Subcutaneous adipose tissue (tissue), 4 donors: ENCODE data around the gene RTN4. TPM values are rescaled to one million over a fixed set of nuclear protein-coding genes. Genes with fewer than 3 reads are reported as not detected.

ENCODE experiments used
- CTCF ChIP-seq: fragments of 450-650 bp; IDR thresholded peaks from one replicate; pipeline ENCODE4 v1.5.1; 2016; ENCODE audit warnings: low read depth, mild to moderate bottlenecking, control low read depth, antibody characterized with exemption, moderate library complexity
- total RNA-seq, 4 donors: library from RNA; depleted of rRNA; stranded (reverse); fragments of >200 nt; gene quantifications; one replicate each; pipeline ENCODE4 v1.1.0, GENCODE V29; 2016

Gene RTN4
- total RNA-seq, 4 donors from 2014 or later, result 347 to 464 (median 405) TPM

DNA sequence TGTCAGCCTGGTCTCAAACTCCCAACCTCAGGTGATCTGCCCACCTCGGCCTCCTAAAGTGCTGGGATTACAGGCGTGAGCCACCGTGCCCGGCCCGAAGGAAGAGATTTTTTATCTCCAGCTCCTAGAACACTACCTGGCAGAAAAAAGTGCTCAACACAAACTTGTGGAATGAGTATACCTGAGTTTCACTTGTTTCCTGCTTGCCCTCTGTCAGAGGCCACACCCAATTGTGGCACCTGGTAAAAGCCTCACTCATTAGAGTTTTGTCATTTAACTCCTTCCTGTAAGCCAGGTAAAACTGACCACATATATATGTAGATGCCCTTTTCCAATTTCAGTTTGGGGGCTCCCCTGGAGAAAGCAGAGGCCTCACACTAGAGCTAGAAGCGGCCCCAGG, 42.2 kb upstream of the RTN4 start:
- no peak for TF ChIP-seq CTCF

GRCh38 chr2:55090702-55091101, 40.5 kb upstream of the RTN4 start:
- no peak for TF ChIP-seq CTCF

DNA sequence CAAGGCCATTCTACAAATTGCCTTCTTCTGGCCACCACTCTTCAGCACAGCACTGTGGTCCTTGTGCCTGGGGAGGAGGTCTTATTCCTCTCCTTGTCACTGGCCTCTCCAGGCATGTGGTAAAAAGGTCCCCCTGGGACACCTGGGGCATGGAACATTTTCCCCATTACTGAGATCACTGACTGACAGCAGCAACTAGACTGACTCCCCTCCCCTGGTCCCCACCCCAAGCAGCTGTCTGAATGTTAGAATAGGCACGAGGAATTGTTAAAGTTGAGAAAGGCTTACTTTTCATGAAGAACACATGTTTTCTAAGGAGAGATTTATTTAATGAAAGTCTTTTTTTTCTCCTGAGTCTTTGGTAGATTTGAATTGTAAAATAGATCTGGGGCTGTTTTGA, 39.5 kb upstream of the RTN4 start:
- no peak for TF ChIP-seq CTCF

GRCh38 chr2:55088400-55088799, 38.1 kb upstream of the RTN4 start:
- TF ChIP-seq CTCF, result no peak

GRCh38 chr2:55087936-55088335, 37.7 kb upstream of the RTN4 start:
- no peak for TF ChIP-seq CTCF

DNA sequence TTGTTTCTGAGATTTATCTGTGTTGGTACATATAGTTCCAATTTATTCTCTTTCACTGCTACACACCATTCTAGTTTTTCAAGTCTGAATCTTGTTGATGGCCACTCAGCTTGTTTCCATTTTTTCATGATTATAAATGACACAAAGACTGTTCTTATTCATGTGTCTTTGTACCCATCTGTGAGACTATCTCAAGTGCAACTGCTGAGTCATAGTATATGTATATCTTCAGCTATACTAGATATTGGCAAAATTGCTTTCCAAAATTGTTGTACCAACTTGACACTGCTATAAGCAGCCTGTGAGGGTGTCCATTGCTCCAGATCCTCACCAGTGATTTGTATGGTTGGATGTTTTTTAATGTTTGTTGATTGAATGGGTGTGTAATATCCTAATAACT, 37.2 kb upstream of the RTN4 start:
- no peak for TF ChIP-seq CTCF

GRCh38 chr2:55085113-55086040, 35.1 kb upstream of the RTN4 start:
- no peak for TF ChIP-seq CTCF
